AG04449 (cell line): ENCODE data around the gene RND1.
"Not testable (repeated sequence)": the region's sequence is repeated elsewhere in the genome, so short reads cannot be mapped to it uniquely, and the experiment has no call there.

Experiments used
- CTCF ChIA-PET: fragments of 350-600 bp; formaldehyde crosslinking; extraction: SDS; loops from one replicate; lab custom pipeline; 2021; ENCODE audit warnings: antibody characterized with exemption; lab: Yijun Ruan, JAX
- POLR2A ChIA-PET: fragments of 400-600, 350-600 bp; formaldehyde crosslinking; extraction: SDS; loops from one replicate; lab custom pipeline; 2020; ENCODE audit warnings: antibody characterized with exemption, inconsistent platforms; lab: Yijun Ruan, JAX
- DNase-seq: peaks from one replicate; pipeline ENCODE4 v3.0.0-alpha.2; 2010; ENCODE audit warnings: low read depth, low spot score
- H3K4me3 ChIP-seq: 2 replicates; pipeline ENCODE4 v1.5.1; 2011; ENCODE audit warnings: low read depth, mild to moderate bottlenecking, control low read depth, low read length
- TF ChIP-seq, protein P1 (sequence below): IDR thresholded peaks from one replicate; pipeline ENCODE4 v1.5.1; 2011; ENCODE audit warnings: mild to moderate bottlenecking, moderate library complexity, low read length, control low read depth, inconsistent platforms; ENCODE audit not compliant: insufficient read depth; ENCODE audit errors: missing control alignments

Gene RND1

GRCh38 chr12:48857278-48857994, 8.2 kb downstream of the RND1 start:
- H3K4me3 ChIP-seq, result no peak overlapping the region
- POLR2A ChIA-PET, result interaction anchor here (0.6 kb wide), 1 partner anchor 68 kb away, joined by 3 read pairs; no protein-coding TSS in a partner anchor
- CTCF ChIA-PET, result interaction anchor here (0.9 to 27.6 kb wide), 11 partner anchors 8 to 157 kb away, joined by 3 to 852 read pairs (median 9); partner anchors contain the start of gene RND1
- TF ChIP-seq, protein P1, sequence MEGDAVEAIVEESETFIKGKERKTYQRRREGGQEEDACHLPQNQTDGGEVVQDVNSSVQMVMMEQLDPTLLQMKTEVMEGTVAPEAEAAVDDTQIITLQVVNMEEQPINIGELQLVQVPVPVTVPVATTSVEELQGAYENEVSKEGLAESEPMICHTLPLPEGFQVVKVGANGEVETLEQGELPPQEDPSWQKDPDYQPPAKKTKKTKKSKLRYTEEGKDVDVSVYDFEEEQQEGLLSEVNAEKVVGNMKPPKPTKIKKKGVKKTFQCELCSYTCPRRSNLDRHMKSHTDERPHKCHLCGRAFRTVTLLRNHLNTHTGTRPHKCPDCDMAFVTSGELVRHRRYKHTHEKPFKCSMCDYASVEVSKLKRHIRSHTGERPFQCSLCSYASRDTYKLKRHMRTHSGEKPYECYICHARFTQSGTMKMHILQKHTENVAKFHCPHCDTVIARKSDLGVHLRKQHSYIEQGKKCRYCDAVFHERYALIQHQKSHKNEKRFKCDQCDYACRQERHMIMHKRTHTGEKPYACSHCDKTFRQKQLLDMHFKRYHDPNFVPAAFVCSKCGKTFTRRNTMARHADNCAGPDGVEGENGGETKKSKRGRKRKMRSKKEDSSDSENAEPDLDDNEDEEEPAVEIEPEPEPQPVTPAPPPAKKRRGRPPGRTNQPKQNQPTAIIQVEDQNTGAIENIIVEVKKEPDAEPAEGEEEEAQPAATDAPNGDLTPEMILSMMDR, result no peak
- no peak for DNase-seq

- CTCF ChIA-PET, result interaction anchor here (0.7 to 27.6 kb wide), 12 partner anchors 9 to 132 kb away, joined by 3 to 852 read pairs (median 7); partner anchors contain the start of genes RND1 and WNT1
- POLR2A ChIA-PET, result interaction anchor here (0.6 kb wide), 1 partner anchor 16 kb away, joined by 3 read pairs; no protein-coding TSS in a partner anchor
- no peak for DNase-seq
- TF ChIP-seq, protein P1, result no peak
- H3K4me3 ChIP-seq, result no peak overlapping the region
Measured at GRCh38 chr12:48856379-48856778, 9.3 kb downstream of the RND1 start.

- CTCF ChIA-PET, result interaction anchor here (1.0 to 27.6 kb wide), 13 partner anchors 8 to 140 kb away, joined by 3 to 852 read pairs (median 24); partner anchors contain the start of genes RND1 and WNT1
- DNase-seq, POLR2A ChIA-PET, H3K4me3 ChIP-seq: not testable (repeated sequence)
Measured at GRCh38 chr12:48854932-48855331, 10.7 kb downstream of the RND1 start.

DNA sequence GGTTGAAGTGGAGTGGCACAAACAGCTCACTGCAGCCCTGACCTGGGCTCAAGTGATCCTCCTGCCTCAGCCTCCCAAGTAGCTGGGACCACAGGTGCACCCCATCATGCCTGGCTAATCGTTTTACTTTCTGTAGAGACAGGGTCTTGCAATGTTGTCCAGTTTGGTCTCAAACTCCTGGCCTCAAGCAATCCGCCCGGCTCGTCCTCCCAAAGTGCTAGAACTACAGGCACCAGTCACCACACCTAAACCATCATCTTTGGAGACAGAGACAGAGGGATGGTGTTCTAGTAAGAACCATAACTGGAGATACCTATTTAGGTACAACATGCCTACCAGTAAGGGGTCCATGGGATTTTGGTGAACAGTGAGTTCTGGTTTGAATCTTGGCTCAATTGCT, 11.2 kb downstream of the RND1 start:
- TF ChIP-seq, protein P1, result no peak
- ChIA-PET CTCF (interaction anchor here (1.0 to 27.6 kb wide), 18 partner anchors 9 to 159 kb away, joined by 3 to 852 read pairs (median 18); partner anchors contain the start of genes RND1 and WNT1), POLR2A (interaction anchor here (2.9 kb wide), 1 partner anchor 11 kb away, joined by 16 read pairs; the partner anchor contains the start of gene RND1)
- H3K4me3 ChIP-seq, result no peak overlapping the region
- no peak for DNase-seq

DNA sequence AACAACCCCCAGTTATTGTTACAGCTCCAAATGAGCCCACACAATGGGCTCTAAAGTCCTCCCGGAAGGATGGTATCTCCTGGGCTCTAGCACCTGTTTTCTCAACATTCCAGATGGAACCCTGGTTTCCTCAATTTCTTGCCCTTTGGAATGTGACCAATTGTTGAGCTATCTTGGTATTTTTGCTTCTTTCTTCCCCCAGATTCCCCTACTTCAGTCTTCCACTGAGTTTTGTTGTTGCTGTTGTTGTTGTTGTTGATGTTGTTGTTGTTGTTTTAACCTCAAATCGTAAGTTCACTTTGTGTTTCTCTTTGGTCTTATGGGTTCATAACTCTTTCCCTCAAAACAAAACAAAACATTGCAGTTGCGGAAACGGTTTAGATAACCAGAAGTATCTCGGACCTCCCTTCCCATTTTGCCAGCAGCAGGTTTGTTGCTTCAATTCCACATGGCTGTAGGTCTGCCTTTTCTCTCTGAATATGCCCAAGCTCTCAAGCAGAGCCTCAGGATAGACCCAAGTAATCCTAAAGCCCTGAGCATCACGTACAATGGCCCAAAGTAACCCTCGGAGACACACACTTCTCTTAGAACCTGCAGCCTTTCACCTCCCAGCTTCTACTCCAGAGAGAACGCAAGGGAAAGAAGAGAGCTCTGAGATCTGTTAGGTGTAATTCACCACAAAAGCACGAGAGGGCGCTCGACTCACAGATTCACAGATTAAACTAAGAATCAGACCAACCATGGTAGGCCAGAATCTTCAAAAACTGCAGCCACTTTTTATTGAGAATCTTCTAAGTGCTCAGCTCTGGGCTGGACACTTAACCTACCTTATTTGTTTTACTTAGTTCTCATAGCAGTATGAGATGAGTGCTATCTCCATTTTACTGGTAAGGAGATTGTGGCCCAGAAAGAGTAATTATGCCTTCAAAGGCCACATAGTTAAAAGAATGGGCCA, 12.7 kb downstream of the RND1 start:
- TF ChIP-seq, protein P1, result peak; percentile 71
- DNase-seq, result peak; percentile 45
- ChIA-PET POLR2A (interaction anchor here (1.1 to 2.9 kb wide), 2 partner anchors 13 to 73 kb away, joined by 4 to 16 read pairs; partner anchors contain the start of genes FKBP11 and RND1), CTCF (interaction anchor here (0.6 to 27.6 kb wide), 49 partner anchors 9 to 170 kb away, joined by 3 to 852 read pairs (median 9); partner anchors contain the start of genes ARF3, CACNB3, FKBP11 and RND1)
- H3K4me3 ChIP-seq, result peak overlapping the region; percentile 55
